HG02623 (cell line): ENCODE measurements around the gene EIF3C.
"Not testable (repeated sequence)": the region's sequence is repeated elsewhere in the genome, so short reads cannot be mapped to it uniquely, and the experiment has no call there.

Source experiments
- ATAC-seq: cut with Tn5 transposase; IDR thresholded peaks from one replicate; pipeline ENCODE4 v1.9.1; 2021; ENCODE audit warnings: moderate library complexity; ENCODE audit not compliant: unreplicated experiment

EIF3C gene

DNA sequence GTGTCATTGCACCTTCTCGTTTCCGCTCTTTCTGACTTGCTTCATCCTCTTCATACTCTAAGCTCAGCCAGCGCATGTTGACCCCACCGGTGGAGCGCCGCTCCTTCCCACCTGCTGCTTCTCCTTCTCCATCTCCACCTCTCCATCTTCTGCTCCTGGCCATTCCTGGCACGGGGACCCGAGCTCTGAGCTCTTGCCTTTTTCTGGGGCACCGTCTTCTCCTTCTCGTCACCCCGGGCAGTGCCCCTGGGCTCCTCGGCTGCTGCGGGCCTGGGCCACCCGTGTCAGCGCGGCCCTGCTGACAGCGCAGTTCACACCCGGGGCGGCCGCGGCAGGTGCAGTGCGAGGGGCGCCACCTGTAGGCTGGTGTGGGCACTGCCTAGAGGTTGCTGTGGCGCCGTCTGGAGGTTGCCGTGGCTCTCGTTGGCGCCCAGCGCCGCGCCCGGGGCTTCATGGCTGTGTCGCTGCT, 38.8 kb downstream of the EIF3C start:
- ATAC-seq: peak; percentile 94

DNA sequence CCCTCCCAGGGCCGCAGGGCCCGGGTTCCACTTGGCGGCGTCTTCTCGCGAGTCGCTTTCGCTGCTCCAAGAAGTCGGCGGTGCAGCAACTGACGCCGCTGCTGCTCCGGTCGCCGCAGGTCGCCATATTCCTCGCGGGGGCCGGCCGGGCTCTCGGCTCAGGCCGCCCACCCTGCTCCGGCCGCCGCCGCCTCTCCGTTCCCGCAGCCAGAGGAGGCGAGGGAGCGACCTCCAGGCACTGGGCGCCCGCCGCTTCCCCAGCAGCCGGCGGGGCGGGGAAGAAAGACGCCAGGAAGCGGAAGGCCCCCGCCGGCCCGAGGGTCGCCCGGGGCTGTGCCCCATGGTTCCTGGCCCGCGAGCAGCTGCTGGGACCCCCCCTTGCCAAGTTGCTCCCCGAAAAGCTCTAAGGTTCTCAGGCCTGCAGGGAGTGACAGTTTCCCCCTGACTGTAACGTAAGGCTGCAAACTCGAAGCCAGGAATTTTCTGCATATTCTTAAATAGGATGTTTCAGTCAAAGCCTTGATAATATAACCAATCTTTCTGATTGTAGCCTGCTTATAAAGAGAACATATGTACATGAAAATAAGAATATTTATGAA, 39.3 kb downstream of the EIF3C start:
- ATAC-seq: not testable (repeated sequence)

DNA sequence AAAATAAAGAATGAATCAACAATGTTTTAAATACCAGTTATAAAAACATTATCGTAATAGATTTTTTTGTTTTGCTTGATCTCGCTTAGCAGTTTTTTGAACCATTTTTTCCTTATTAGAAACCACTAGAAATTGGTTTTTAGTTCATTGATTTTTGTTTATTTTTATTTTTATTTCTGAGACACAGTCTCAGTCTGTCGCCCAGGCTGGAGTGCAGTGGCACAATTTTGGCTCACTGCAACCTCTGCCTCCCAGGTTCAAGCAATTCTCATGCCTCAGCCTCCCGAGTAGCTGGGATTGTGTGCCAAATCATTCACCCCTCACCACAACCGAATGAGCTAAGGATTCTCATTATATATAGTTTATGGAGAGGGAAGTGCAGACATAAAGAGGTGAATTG, 40.2 kb downstream of the EIF3C start, which contains the start of gene NPIPB9:
Gene NPIPB9, plus strand, starts transcription at position 301 of the 400 bp plus-strand sequence.
- not testable (repeated sequence) for ATAC-seq

DNA sequence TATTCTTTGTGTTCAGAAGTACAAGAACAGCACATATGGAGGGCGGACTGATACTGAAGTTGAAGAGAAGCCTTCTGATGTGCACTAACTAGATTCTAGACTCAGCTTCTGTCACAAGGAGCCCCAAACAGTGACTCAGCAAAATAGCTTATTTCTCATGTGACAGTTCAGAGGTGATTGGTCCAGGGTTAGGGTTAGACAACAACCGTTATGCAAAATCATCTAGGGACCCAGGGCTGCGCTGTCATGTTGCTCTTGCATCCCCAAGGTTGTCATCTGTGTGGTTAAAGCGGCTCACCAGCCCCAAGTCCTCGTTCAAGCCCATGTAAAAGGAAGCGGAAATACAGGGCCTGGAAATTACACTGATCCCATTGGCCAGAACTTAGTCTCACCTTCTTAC, 70.4 kb downstream of the EIF3C start:
- not testable (repeated sequence) for ATAC-seq

DNA sequence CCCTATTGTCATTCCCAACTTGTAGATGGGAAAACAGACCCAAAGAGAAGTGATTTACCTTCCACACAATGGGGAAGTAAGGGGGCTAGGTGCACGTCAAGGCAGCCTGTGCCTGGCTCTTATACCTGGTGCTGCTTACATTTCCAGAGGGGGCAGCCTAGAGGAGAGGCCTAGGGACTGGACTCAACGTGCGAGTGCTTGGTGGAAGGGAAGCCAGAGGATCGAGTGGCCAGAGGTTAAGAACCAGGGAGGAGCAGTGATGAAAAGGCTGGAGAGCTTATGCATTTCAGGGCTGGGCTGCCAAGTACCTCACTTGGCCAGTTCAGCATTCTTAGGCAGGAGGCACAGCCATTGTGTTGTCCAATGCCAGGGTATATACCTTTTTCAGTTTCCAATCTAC, 71.1 kb downstream of the EIF3C start:
- ATAC-seq: not testable (repeated sequence)
